GM18909 (cell line): ENCODE data around the gene ZNF311.
A peak's percentile ranks its signal among the peaks of the same experiment; 100 is the strongest.

Experiments
- ATAC-seq: cut with Tn5 transposase; IDR thresholded peaks from one replicate; pipeline ENCODE4 v1.9.1; 2021; ENCODE audit warnings: mild to moderate bottlenecking; ENCODE audit not compliant: unreplicated experiment, poor library complexity

Gene ZNF311

GRCh38 chr6:29005183-29005885 is at the start of gene ZNF311:
Gene ZNF311, minus strand, starts transcription at chr6:29005315. Its CDS starts 1,361 bp downstream, at chr6:29003954.
- ATAC-seq, result no peak

- no peak for ATAC-seq
These were observed 46.6 kb upstream of the ZNF311 start for GRCh38 chr6:29051680-29052079.

- ATAC-seq, result no peak
These were observed 40.0 kb upstream of the ZNF311 start, which contains the start of gene OR2W1 for GRCh38 chr6:29045075-29045474. Gene OR2W1, minus strand, starts transcription at chr6:29045175. Its CDS starts 0 bp downstream, at chr6:29045175.

GRCh38 chr6:29035951-29036350 is 30.8 kb upstream of the ZNF311 start:
- ATAC-seq, result no peak

- ATAC-seq, result no peak
These were observed 23.7 kb upstream of the ZNF311 start for GRCh38 chr6:29028821-29029220.

GRCh38 chr6:29025927-29026585 is 20.9 kb upstream of the ZNF311 start:
- ATAC-seq, result no peak

- no peak for ATAC-seq
These were observed 16.3 kb upstream of the ZNF311 start for GRCh38 chr6:29021434-29021833.

- no peak for ATAC-seq
These were observed 14.5 kb upstream of the ZNF311 start for GRCh38 chr6:29019629-29020028.

- no peak for ATAC-seq
These were observed 12.3 kb upstream of the ZNF311 start for GRCh38 chr6:29017428-29017802.

- ATAC-seq, result peak; percentile 87
These were observed 11.7 kb upstream of the ZNF311 start for GRCh38 chr6:29016559-29017427.

- no peak for ATAC-seq
These were observed 9.9 kb upstream of the ZNF311 start for GRCh38 chr6:29014729-29015608.

- ATAC-seq, result no peak
These were observed 6.2 kb upstream of the ZNF311 start for GRCh38 chr6:29011276-29011734.

- no peak for ATAC-seq
These were observed 4.2 kb upstream of the ZNF311 start for GRCh38 chr6:29009358-29009757.

GRCh38 chr6:29008089-29008488 is 3.0 kb upstream of the ZNF311 start:
- ATAC-seq, result no peak

GRCh38 chr6:28996844-28997510 is 8.1 kb downstream of the ZNF311 start:
- ATAC-seq, result no peak

GRCh38 chr6:28995093-28995650 is 9.9 kb downstream of the ZNF311 start:
- ATAC-seq, result no peak

- no peak for ATAC-seq
These were observed 16.4 kb downstream of the ZNF311 start for GRCh38 chr6:28988536-28989311.

GRCh38 chr6:28985462-28986164 is 19.5 kb downstream of the ZNF311 start:
- ATAC-seq, result no peak
